LHCN-M2 (cell line): ENCODE data around the gene ZNF488. TPM values are rescaled to one million over a fixed set of nuclear protein-coding genes. Genes with fewer than 3 reads are reported as not detected.
A peak's percentile ranks its signal among the peaks of the same experiment; 100 is the strongest.
"Not testable (repeated sequence)": the region's sequence is repeated elsewhere in the genome, so short reads cannot be mapped to it uniquely, and the experiment has no call there.

Source experiments
- DNase-seq: peaks from one replicate; pipeline ENCODE4 v3.0.0-alpha.2; 2012; ENCODE audit warnings: low read depth
- total RNA-seq: library from RNA; depleted of rRNA; stranded (reverse); fragments of >200 nt; gene quantifications from 2 replicates; pipeline ENCODE4 v1.2.3, GENCODE V29; 2014

The ZNF488 gene
- total RNA-seq, 1 experiment from 2014 or later = 0.11 TPM

GRCh38 chr10:47410271-47410670 is 26.2 kb upstream of the ZNF488 start:
- DNase-seq = no peak

DNA sequence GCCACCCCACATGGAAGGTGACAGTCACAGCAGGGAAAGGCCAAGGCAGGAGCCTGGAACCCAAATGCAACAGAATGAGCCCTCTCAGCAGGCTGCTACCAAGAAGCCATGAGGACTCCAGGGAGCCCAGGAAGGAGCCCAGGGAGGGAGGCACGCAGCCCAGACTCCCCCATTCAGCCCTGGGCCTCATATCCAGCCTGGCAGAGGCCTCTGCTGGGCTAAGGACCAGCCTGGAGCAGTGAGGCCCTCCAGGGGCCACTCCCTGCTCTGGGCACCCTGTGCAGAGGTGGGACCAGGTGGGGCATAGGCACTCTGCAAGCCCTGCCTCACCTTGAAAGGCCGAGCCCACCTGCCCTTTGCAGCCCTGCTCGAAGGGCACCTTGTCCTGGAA is 25.8 kb upstream of the ZNF488 start:
- DNase-seq = no peak

- no peak for DNase-seq
Measured at GRCh38 chr10:47409171-47409865, 25.2 kb upstream of the ZNF488 start.

- no peak for DNase-seq
Measured at GRCh38 chr10:47408606-47409005, 24.5 kb upstream of the ZNF488 start.

DNA sequence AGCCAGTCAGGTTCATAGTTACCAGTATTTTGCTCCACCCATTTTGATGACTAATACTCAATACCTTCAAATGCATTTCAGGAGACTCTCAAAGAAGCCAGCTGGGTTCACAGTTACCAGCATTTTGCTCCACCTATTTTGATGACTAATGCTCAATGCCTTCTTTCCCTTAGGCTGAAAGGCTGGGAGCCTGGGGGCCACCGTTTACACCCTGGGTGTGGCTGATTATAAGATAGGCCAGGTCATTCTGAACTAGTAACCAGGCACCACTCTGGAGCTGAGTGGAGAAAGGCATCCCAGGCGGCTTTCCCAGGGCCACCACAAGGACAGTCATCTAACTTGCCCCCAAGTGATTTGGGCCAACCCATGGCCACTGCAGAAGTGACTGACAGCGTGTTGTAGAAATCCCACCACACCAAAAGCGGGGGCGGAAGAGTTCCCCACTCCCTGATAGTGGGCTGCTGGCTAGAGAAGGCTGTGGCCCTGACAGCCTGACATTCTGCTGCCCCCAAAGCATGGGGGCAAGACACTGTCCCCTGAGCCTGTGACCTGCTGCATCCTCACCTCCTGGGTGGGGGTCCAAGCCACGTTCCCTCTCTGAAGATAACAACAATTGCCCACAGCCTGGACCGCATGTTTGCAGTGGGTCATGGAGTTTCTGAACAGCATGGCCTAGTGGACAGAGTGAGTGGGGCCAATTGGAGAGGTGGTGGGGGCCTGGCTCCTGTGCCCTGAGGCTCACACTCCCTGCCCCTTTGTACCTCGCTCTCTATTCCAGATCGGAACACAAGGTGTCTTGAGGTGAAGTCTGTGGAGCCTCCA is 23.0 kb upstream of the ZNF488 start:
- DNase-seq = peak; percentile 49

DNA sequence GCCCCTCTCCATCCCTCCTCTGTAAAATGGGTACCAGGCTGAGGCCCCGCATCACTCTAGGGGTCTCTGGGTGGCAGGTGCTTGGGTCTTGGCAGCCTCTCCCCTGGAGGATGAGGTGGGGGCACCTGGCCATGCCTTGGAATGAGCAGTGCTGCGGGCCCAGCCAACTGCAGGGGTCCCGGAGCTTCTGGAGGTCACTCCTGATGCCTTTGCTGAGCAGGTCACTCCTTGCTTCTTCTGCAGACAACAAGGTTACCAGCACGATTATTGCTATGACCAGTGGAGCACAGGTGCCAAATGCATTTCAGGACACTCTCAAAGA is 22.4 kb upstream of the ZNF488 start:
- no peak for DNase-seq

GRCh38 chr10:47405857-47406547 is 21.9 kb upstream of the ZNF488 start:
- DNase-seq = no peak

DNA sequence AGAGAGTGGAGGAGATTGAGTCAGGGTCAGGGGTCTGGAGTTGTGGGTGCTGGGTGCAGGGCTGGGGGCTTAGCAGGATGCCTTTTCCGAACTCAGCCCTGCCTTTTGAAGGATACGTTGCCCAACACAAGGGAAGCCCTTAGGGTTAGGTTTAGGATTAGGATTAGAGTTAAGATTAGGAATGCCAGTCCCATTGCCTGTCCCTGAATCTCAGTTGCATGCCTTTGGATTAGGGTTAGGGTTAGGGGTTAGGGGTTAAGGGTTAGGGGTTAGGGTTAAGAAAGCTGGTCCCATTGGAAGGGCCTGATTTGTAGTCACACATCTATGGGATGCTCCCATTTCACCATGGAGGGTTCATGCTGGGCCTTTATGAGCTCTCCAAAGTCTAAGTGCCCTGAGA is 20.8 kb upstream of the ZNF488 start:
- no peak for DNase-seq

GRCh38 chr10:47404446-47404845 is 20.4 kb upstream of the ZNF488 start:
- DNase-seq = no peak

DNA sequence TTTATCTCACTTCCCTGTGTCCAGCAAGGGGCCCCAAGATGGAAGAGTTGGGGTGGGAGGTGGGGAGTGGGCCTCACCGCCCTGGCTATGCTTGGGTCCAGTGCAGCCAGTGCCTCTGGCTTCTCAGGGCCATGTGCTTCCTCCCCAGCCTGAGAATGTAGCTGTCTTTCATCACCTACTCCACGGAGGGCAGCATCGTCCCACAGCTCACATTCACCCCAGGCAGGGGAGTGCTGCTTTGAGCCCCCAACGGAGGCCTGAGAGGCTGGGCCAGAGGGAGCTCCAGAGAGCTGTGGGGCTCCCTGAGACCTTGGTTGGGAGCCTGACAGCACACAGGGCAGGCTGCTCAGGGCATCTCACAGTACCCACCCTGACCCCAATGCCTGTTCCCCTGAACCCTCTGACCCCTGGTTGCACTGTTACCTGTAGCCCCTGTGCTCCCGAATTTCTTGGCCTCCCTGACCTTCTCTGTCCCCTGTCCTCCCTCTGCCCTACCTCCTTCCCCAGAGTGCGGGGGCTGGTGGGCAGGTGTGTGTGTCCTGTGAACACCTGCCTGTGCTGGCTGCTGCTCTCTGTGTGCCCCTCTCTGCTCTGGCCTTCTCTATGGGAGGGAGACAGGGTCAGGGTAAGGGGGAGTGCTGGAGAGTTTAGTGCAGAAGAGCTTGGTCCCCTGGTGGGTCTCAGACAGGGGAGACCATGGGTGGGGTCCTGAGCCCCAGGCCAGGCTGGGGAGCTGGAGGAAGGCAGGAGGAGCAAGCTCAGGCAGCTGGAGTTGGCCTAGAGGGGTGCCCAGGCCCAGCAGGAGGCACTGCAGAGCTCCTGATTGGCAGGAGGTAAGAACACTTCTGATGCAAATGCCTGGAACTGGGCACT is 19.6 kb upstream of the ZNF488 start:
- no peak for DNase-seq

DNA sequence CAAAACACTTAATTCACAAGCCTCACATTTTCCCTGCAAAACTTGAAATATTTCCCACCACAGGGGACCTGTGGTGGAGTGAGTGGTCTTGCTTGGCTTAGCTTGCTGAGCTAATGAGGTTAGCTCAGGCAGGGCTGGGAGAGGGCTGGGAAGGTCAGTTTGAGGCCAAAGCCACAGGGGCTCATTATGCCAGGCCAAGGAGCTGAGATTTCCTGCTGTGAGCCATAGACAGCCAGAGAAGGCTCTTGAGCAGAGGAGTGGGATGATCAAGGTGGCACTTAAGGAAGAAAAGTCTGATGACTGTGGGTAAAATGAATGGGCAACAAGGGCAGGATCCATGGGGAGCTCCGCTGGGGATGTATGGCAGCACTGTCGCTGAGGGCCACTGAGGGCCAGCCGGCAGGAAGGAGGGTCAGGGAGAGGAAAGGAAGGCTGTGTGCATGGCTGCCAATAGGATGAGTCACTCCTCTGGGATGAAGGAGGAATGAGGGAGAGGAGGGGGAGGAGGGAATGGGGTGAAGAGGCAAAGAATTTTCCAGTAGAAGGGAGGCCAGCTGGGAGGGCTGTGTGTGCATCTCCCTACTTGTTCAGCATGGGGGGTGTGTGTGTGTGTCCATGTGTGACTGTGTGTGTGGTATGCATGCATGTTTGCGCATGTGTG is 18.7 kb upstream of the ZNF488 start:
- DNase-seq = peak; percentile 90

DNA sequence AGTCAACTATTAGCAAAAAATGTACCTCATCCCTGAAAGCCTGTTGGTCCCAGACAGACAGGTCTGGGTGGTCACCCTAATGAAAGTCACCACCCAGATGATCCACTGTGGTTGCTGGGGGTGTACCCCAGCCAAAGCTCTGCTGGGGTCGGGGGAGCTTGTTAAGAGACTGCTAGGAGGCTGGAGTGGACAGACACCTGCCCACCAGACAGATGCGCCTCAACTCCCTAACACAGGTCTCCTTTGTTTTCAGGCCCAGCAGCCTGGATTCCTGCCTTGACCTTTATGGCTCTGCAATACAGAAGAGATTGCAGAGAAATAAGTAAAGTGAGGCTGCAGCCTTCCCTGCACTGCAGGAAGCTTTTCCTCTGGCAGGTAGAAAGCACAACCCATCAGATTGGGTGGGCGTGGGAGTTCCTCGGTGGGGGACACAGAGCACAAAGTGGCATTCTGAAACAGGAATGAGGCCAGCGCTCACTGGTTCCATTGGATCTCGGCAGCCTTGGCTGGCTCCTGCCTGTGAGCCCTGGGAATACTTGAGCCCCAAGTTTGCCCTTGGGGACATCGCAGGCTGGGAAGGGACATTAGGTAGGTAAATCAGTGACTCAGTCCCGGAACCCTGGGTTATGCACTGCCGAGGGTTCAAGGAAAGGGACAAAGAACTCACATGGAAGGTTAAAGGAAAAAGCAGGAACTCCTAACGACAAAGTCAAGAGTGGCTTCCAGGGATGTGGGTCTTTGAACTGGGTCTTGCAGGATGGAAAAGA is 18.0 kb upstream of the ZNF488 start:
- DNase-seq = no peak

DNA sequence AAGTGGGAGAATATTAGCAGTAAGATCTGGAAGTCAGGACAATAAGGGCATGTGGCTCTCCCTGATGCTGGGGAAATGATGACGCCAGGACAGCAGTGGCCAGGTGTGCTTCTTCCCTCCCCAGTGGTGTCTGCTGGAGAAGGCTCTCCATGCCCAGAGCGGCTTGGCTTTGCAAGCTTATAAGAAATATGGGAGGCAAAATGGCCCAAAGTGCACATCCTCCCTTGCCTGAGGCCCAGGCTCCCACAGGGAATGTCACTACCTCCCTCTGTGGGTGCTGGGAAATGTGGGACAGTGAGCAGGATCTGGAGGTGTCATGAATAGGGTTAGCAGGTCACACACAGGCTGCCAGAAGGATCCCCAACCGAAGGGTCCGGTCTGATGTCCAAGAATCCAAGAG is 17.1 kb upstream of the ZNF488 start:
- DNase-seq = no peak

GRCh38 chr10:47400786-47401185 is 16.7 kb upstream of the ZNF488 start:
- no peak for DNase-seq

DNA sequence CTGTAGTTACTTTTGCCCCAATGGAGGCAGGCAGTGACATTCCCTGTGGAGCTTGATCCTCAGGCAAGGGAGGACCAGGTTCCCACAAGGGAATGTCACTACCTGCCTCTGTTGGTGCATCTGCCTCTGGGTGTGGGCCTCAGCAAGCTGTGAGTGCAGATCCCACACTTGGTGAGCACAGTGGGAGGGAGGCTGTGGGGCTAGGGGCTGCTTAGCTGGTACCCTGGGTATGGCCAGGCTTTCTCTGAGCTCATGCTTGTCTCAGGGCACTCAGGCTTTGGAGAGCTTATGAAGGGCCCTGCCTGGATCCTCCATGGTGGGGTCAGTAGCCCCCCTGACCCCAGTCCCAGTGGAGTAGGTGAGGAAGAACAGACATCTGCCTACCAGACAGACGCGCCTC is 16.2 kb upstream of the ZNF488 start:
- no peak for DNase-seq

- DNase-seq = no peak
Measured at GRCh38 chr10:47397256-47397655, 13.2 kb upstream of the ZNF488 start.

- peak; percentile 7 for DNase-seq
Measured at GRCh38 chr10:47396311-47396717, 12.2 kb upstream of the ZNF488 start.

- no peak for DNase-seq
Measured at GRCh38 chr10:47389619-47390018, 5.5 kb upstream of the ZNF488 start.

- no peak for DNase-seq
Measured at GRCh38 chr10:47388879-47389278, 4.8 kb upstream of the ZNF488 start.

- DNase-seq = not testable (repeated sequence)
Measured at GRCh38 chr10:47386104-47386503, 2.0 kb upstream of the ZNF488 start.
